Type B pancreatic cell (in vitro differentiated cells): ENCODE data around the gene MRPL11. TPM values are rescaled to one million over a fixed set of nuclear protein-coding genes. Genes with fewer than 3 reads are reported as not detected.

ENCODE experiments used
- DNase-seq: peaks from one replicate; pipeline ENCODE4 v3.0.0; 2021; ENCODE audit warnings: mixed read lengths; ENCODE audit not compliant: unreplicated experiment; ENCODE audit errors: extremely low spot score
- H3K27ac Mint-ChIP-seq: 2 replicates; pipeline ENCODE4 v1.8.0; 2021; ENCODE audit warnings: mild to moderate bottlenecking, mixed read lengths
- H3K27me3 Mint-ChIP-seq: 2 replicates; pipeline ENCODE4 v1.8.0; 2021; ENCODE audit warnings: mixed read lengths
- H3K36me3 Mint-ChIP-seq: 2 replicates; pipeline ENCODE4 v1.8.0; 2021; ENCODE audit warnings: mixed read lengths
- H3K4me1 Mint-ChIP-seq: one replicate; pipeline ENCODE4 v1.8.0; 2021; ENCODE audit warnings: mixed read lengths; ENCODE audit not compliant: unreplicated experiment
- H3K4me3 Mint-ChIP-seq: 2 replicates; pipeline ENCODE4 v1.8.0; 2021; ENCODE audit warnings: mild to moderate bottlenecking, mixed read lengths
- H3K9me3 Mint-ChIP-seq: 2 replicates; pipeline ENCODE4 v1.8.0; 2021; ENCODE audit warnings: mixed read lengths
- total RNA-seq: library from RNA; stranded (reverse); gene quantifications from 2 replicates; pipeline ENCODE4 v1.2.1, GENCODE V29; 2021; ENCODE audit warnings: low replicate concordance
- TF ChIP-seq, protein P1 (sequence below): fragments of 200-600 bp; sonication (generic); conservative IDR thresholded peaks from 2 replicates; pipeline ENCODE4 v1.5.0; 2021; ENCODE audit warnings: antibody characterized with exemption, mild to moderate bottlenecking

The MRPL11 gene
- total RNA-seq, 1 donor from 2014 or later, result 69.8 TPM

DNA sequence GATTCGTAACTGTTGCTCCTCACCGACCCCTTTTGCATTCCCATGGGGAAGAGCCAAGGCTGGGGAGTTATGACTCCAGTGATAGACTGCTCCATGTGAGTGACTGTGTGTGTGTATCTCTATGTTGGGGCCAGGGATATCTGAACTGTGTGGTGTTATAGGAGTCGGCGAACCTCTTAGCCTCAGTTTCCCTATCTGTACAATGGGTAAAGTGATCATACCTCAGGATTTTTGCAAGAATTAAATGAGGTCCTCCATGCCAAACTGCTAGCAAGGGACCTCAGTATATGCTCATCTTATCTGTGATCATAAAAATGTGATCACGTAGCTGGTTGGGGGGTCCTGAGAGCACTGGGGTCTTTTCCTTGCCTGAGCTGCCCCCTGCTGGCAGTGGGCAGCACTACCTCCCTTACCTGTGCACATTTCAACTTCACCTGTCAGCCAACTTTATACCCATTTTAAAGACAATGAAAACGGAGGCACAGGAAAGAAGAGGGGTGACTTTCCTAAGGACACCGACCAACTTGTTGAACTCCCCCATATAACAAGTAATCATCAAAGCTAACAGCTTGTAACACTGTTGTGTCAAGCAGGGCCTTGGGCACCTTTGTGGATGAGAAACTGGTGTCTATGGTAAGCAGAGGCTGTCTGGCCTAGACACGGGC lies 40.2 kb upstream of the MRPL11 start:
- no peak for DNase-seq
- Mint-ChIP-seq H3K4me1 (peaks cover 19% of the 10 kb centered on the region), H3K4me3 (peak overlapping the region; percentile 94), H3K36me3 (peaks cover 4% of the 10 kb centered on the region), H3K27me3 (no peaks in the 10 kb centered on the region), H3K27ac (peak overlapping the region; percentile 89), H3K9me3 (no peaks in the 10 kb centered on the region)
- TF ChIP-seq, protein P1, sequence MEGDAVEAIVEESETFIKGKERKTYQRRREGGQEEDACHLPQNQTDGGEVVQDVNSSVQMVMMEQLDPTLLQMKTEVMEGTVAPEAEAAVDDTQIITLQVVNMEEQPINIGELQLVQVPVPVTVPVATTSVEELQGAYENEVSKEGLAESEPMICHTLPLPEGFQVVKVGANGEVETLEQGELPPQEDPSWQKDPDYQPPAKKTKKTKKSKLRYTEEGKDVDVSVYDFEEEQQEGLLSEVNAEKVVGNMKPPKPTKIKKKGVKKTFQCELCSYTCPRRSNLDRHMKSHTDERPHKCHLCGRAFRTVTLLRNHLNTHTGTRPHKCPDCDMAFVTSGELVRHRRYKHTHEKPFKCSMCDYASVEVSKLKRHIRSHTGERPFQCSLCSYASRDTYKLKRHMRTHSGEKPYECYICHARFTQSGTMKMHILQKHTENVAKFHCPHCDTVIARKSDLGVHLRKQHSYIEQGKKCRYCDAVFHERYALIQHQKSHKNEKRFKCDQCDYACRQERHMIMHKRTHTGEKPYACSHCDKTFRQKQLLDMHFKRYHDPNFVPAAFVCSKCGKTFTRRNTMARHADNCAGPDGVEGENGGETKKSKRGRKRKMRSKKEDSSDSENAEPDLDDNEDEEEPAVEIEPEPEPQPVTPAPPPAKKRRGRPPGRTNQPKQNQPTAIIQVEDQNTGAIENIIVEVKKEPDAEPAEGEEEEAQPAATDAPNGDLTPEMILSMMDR, result peak; percentile 87

DNA sequence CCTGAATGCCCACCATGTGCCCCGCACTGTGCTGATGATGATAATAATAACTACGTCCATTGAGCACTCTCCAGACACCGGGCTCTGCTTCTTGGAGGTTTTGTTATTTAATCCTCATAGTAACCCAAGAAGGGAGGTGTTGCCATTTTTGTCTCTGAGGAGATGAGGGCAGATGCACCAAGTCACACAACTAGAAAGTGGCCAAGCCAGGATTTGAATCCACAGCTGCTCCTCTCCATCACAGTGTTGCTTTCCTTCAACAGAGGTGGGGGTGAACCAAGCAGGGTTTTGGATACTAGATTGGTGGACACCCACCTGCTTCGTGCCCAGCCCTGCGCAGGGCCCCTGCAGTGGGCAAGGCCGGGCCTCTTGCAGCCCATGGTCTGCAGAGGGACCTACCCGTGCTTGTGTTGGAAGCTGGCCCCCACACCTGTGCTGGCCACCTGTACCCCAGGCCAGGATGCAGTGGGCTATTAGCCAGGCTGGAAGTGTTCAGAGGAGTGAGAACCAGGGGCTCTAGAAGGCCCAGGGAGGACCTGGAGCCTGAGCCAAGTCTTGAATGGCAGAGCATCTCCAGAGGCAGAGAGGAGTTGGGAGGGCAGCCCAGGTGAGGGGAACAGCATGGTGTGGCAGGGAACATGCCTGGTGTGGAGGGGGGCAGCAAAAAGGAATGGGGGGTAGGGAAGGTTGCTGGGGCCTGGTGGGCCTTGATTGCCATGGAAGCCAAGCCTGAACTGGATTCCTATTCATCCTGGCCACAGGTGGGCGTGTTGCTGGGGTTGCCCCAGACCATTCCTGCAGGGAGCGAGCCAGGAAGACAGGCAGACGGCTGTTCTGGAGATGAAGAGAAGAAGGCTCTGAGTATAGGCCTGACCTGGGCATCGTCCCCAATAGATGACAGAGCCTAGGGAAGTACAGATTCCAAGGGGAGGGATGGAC lies 38.9 kb upstream of the MRPL11 start:
- Mint-ChIP-seq H3K27ac (peak overlapping the region; percentile 13), H3K9me3 (no peaks in the 10 kb centered on the region), H3K36me3 (peaks cover 4% of the 10 kb centered on the region), H3K4me3 (peak overlapping the region; percentile 78), H3K27me3 (no peaks in the 10 kb centered on the region), H3K4me1 (peaks cover 19% of the 10 kb centered on the region)
- DNase-seq, result no peak
- TF ChIP-seq, protein P1, result no peak

DNA sequence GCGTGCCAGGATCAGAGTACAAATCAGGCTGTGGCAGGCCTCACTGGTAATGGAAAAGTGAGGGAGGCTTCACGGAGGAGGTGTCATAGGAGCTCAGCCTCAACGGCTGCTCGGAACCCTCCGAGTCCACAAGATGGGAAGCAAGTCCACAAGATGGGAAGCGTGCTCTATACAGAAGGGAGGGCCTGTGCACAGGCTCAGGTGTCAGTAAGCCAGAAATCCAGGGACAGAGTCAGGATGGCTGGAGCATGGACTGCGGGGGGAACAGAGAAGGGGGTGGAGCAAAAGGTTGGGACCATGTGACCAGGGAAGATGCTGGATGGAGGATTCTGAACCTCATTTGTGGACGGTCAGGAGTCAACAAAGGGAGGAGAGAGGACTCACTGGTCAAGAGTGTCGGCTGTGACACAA lies 38.2 kb upstream of the MRPL11 start:
- H3K36me3 Mint-ChIP-seq, result peaks cover 4% of the 10 kb centered on the region
- no peak overlapping the region for H3K27ac Mint-ChIP-seq
- peaks cover 19% of the 10 kb centered on the region for H3K4me1 Mint-ChIP-seq
- TF ChIP-seq, protein P1, result no peak
- H3K9me3 Mint-ChIP-seq, result no peaks in the 10 kb centered on the region
- no peak for DNase-seq
- peak overlapping the region; percentile 51 for H3K4me3 Mint-ChIP-seq
- H3K27me3 Mint-ChIP-seq, result no peaks in the 10 kb centered on the region

DNA sequence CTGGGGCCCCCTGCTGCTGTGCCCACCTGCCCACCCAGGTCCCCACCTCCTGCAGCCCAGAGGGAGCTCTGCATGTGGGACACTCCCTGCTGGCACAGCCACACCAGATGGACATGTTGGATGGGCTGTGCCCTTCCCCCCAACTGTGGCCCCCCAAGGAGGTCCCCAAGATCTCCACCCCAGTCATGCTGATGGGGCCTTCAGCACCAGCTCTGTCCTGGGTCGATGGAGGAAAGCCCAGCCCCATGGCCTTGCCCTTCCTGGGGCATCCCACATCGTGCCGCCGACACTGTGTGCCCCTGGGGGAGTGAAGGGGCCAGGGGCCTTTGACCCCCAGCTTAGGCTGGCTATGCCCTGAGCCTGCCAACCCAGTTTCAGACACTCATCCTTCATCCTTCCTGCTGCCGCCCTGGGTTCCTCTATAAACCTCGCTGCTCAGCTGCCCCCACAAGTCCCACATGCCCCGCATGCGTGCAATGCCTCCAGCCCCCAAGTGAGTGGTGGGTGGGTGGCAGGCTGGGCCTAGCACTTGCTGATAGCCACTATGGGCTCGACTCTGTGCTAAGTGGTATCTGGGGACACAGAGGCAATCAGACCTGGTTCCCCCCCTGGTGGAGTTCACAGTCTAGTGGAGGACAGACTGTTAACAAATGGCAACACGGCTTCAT lies 37.7 kb upstream of the MRPL11 start:
- TF ChIP-seq, protein P1, result no peak
- Mint-ChIP-seq H3K27ac (no peak overlapping the region), H3K27me3 (no peaks in the 10 kb centered on the region), H3K9me3 (no peaks in the 10 kb centered on the region), H3K36me3 (peaks cover 4% of the 10 kb centered on the region), H3K4me1 (peaks cover 19% of the 10 kb centered on the region), H3K4me3 (peak overlapping the region; percentile 51)
- DNase-seq, result no peak

DNA sequence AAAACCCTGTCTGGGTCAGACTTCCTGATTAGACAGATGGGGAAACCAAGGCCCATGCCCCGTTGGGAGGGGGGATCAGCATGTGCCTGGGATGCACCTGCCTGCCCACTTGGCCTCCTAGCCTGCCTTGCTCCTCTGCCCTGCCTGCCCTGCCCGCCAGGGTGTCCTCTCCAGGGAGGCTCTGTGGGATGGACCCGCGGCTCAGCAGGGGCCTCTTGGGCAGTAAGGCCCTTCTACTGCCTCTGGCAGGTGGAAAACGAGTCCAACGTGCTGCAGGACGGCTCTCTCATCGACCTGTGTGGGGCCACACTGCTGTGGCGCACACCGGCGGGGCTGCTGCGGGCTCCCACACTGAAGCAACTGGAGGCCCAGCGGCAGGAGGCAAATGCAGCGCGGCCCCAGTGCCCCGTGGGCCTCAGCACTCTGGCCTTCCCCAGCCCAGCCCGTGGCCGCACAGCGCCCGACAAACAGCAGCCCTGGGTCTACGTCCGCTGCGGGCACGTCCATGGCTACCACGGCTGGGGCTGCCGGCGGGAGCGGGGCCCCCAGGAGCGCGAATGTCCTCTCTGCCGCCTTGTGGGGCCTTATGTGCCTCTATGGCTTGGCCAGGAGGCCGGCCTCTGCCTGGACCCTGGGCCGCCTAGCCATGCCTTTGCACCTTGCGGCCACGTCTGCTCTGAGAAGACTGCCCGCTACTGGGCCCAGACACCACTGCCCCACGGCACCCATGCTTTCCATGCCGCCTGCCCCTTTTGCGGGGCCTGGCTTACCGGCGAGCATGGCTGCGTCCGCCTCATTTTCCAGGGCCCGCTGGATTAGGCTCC lies 36.9 kb upstream of the MRPL11 start:
- DNase-seq, result no peak
- Mint-ChIP-seq H3K27me3 (no peaks in the 10 kb centered on the region), H3K4me3 (no peak overlapping the region), H3K27ac (no peak overlapping the region), H3K9me3 (no peaks in the 10 kb centered on the region), H3K36me3 (peaks cover 4% of the 10 kb centered on the region), H3K4me1 (peaks cover 16% of the 10 kb centered on the region)
- TF ChIP-seq, protein P1, result no peak
